Bone marrow (tissue), 2 donors: ENCODE results near the gene MID1.
"Not testable (repeated sequence)": the region's sequence is repeated elsewhere in the genome, so short reads cannot be mapped to it uniquely, and the experiment has no call there.

Experiments used
- DNase-seq, 2 donors: peaks; one replicate each; lab custom pipeline; 2025; lab: John Stamatoyannopoulos, UW

Gene MID1

DNA sequence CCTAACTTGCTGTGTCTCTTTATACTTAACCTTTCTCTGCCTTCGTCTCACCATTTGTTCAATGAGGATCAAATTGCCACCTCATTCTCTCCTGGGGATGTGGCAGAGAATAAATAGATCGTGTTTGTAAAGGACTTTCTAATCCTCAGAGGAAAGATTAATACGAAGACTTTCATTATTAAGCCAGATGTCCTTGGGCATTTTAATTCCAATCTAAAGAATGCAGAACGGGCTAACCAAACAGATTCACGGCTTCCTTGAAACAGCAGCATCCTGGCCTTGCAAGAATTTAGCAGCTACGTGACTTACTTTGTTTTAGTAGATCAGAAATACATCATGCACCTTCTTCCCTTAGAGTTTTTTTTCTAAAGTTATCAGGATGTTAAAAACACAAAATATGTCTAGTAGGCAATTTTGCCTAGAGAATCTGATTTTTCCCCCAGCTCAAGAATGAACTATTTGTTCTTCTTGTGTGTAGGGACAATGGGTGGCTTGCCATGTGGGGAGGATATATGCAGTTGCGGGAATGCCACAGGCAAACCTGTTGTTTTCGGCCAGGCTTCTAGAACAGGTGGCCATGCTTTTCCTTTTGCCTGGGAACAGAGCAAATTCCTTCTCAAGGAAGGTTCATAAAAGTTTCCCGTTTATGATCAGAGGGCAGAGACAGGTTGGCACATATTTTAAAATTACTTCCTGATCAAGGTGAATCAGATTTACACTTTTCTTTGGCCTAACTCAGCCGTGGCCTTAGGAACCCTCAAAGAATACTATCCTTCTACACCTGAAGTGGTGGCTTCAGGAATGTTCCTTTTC lies 3.0 kb downstream of the MID1 start:
- DNase-seq: no peak

DNA sequence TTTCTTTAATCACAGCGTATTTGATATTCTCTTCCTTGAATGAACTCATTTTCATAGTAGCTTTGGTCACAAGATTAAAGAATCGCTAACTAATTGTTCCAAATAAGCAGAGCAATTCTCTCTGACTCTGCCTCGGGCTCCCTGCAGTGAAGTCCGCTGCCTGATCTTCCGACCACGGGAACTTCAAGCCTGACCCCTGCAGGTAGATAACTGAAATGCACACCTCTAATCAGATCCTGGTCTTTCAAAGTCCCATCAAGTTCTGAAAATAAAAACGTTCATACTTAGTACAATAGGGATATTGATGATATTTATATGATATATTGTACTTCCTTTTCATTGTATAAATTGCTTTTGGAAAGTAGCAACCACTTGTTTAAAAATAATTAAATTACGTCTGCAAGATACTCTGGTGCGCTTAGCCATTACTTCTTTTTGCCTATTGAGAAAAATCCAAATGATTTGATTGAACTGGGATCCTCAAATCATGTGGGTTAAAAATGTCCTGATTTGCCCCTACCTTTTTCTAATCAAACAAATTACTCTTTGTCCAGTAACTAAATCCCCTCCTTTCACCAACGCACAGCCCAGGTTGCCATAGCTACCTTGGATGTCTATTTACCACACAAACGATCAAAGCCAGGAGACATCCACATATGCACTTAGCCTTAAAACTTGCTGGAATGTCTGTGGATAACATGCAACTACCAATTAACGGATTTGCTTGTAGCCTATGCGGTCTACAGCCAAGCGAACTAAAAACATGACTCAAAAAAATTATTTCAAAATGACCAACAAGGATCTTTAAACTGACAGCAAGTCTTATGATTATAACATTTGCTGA lies 4.2 kb downstream of the MID1 start:
- DNase-seq: no peak

DNA sequence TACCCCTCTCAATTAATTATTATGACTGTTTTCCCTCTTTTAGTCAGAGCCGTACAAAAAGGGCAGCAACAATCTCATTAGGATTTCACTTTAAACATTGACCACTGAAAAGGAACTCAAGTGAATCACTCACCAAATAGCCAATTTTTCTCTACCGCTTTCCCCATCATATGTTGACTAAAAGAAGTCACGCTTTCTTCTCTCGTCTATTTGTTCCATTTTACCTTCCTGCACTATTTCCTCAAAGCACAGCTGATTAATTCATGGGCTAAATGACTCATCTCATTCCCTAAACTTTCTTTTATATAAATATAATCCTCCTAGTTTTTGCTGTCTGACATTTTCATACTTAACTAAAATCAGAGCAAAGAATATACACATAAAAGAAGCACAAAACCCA lies 8.2 kb downstream of the MID1 start:
- no peak for DNase-seq

DNA sequence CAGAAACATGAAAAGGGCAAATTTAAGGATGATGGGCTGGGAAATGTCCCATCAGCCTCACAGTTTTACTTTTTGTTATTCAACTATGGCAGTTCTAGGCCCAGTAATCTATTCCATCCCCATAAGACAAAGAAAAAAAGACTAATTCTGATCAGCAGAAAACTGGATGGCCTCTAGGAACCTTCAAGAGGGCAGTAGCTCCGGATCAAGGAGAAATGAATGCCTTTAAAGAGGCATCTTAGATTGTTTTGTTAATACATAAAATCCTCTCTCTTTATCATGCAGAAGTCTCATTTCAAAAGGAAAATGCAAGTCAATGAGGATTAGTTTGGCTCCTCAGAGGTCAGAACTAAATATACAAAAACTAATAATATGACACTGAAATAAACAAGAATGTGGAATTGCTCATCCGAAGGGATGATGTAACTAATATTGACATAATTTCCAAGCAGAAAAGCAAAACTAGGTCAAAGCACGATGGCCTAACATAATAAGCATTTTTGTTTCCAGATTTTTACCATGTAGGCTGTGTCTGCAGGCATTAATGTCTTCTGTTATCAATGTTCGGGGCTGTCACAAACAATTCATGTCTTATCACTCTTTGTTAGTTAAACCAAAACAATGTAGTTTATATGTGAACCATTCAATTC lies 8.8 kb downstream of the MID1 start:
- no peak for DNase-seq

- no peak for DNase-seq
Measured at GRCh38 chrX:10608099-10608498, 12.3 kb downstream of the MID1 start.

GRCh38 chrX:10607233-10607632 lies 13.2 kb downstream of the MID1 start:
- DNase-seq: no peak

DNA sequence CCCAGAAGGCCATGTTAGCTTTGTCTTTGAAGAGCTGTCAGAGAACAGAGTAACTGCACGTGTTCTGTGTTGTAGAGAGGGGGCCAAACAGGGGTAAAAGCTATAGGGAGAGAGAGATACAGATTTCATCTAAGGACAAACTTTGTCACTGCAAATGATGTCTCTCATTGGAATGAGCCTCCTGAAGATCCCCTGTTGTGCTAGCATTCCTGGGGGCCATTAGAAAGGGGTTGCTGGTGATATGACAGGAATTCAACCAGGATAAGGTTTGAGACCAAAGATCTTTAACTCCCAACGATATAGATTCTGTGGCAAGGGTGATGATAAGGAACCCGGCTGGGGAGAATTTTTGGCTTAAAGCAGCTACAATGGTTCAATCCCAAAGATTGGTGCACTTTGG lies 16.8 kb downstream of the MID1 start:
- DNase-seq: no peak

DNA sequence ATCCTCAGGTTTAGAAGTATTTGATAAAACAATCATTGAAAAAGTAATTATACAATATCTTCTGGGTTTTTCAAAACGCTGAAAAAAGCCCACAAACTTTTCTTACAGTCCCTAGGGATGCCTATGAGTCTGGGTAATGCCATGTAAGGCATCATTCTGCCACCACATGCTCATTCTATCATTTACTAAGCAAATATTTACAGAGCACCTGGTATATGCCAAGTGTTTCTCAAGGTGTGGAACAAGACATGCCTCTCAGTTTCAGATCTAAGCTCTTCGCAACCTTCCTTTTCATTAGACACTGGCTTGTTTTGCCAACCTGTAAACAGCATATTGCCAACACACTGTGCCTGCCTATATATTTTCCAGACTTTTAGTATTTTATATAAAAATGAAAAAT lies 17.7 kb downstream of the MID1 start:
- no peak for DNase-seq

DNA sequence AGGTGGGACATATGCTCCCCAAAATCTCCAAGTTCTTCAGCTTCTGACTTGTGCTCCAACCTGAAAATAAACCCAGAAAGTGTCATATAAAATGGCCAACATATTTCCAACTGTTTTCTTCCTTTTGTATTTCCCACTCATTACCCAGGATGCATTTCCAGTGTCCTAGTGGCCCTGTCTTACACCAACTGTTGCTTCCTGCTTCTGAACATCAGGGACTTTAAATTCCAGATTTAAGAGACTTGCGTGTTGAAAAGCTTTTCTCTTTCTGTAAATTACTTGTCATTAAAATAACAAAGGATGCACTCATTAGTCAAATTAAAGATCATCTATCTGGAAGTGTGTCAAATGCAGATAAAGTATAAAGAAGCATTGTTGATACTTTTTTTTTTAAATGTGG lies 19.9 kb downstream of the MID1 start:
- no peak for DNase-seq

DNA sequence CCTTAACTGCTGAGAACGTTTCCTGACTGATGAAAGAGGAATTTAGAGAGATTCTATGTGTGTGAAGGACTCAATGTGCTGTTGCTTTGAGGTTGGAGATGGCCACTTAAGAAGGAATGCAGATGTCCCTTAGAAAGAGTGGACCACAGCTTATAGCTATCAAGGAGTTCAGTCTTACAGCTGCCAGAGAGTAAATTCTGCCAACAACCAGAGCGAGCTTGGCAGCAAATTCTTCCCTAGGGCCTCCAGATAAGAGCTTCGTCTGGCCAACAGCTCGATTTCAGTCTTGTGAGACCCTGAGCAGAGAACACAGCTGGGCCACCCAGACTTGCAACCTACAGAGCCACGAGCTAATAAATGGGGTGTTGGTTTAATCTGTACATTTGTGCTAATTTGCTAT lies 21.8 kb downstream of the MID1 start:
- no peak for DNase-seq

- DNase-seq: no peak
Measured at GRCh38 chrX:10597871-10598270, 22.5 kb downstream of the MID1 start.

DNA sequence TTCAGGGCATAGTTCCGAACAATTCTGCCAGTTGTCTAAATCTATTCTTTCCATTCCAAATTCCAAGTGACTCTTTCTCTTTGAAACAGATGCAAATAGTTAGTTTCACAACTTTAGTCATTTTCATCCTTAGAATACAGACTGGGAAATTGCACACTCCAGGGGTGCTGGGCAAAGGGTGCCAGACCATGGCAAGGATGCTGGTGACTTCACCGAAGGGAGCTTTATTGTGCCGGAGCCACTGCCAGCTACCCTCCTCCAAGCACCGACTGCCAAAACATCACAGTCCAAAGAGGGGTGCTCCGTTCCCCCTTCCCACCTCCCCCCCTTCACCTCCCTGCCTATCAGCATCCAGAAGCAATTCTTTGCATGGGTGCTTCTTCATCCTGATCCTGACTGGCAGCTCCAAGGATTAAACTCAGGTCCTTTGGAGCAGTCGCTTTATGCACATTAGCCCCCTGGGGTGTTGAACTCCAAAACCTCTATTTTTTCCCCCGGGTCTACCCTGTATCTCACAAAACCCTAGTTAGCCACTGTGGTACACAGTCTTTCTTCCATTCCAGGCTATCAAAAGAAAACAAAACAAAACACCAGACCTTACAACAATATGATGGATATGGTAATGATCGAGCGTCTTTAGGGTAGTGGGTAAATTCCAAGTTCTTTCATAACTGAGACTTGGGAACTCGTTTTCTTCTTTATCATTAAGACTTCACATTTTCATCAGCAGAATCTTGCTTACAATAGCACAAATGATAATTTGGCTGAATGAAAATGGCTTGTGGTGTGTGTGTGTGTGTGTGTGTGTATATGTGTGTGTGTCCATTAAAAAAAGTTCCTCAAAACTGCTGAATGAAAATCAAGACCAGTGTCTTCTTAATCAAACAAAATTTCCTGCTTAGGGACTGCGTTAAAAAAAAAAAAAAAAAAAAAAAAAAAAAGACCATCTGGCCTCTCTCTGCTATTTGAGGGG lies 28.7 kb downstream of the MID1 start:
- no peak for DNase-seq

GRCh38 chrX:10589787-10590186 lies 30.6 kb downstream of the MID1 start:
- DNase-seq: not testable (repeated sequence)

GRCh38 chrX:10589098-10589497 lies 31.3 kb downstream of the MID1 start:
- no peak for DNase-seq

DNA sequence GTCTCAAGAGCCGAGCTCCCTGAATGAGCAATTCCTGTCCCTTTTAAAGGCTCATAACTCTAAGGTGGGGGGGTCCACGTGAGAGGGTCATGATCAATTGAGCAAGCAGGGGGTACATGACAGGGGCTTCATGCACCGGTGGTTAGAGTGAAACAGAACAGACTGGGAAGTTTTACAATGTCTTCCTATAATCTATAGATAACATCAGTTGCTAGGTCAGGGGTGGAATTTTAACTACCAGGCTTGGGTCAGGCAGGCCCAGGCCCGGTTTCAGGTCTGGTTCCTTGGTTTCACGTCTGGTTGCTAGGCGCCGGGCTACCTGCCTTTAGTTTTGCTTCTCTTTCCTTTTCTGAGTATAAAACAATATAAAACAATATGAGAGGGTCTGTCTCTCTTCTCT lies 35.5 kb downstream of the MID1 start:
- not testable (repeated sequence) for DNase-seq

DNA sequence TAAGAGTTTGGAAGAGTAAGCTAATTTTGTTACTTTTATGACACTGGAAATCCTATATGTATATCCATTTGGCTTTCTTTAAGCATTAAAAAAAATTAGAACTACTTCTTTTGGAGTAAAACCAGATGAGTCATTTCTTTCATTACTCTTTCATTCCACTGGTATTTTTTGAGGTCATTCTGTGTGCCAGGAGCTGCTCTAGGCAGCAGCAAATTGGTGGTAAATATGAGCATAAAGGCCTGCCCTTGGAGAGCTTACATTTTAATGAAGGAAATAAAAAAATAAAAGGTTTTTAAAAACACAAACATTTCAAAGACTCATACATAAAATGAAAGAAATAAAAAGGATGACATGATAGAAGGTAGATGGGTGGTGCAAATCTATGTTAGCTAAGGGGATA lies 37.4 kb downstream of the MID1 start:
- DNase-seq: no peak

DNA sequence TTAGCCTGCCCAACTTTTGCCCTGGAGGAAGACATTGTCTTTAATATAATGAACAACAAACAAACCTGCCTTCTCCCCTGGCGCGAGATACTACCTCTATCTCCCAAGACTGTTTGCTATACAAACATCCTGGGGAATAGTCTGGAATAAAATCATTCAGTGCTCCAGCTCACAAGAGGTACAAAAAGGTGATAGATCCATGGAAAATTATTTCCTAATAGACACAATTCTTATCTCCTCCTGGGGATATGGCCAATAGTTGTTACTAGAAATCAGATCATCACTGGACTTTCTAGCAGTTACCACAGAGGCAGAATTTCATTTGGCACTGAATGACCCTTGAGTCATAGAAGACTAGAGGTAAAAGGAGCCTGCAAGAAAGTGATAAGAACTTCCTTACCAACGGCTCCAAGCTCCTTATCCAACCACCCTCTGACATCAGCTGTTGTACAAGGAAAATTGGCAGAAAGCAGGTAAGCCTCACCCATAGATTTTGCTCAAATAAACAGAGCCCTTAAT lies 38.1 kb downstream of the MID1 start:
- DNase-seq: no peak

GRCh38 chrX:10579112-10580011 lies 41.0 kb downstream of the MID1 start:
- DNase-seq: no peak

DNA sequence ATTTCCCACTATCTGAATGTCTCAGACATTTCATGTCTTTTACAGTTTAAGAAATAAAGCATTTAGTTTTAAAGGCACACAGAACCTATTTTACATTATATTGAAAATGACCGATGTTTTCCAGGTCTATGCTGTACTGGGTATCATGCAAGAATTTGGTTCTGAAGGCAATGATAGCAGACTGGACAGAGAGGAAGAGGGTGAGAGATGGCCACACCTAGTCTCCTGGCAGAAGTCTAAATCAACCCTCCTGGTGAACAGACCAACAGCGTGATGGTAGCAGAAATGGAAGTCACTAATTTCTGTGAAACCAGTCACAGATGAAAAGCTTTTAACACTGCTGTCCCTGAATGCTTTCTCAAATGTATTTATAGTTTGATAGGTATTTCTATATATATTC lies 41.9 kb downstream of the MID1 start:
- no peak for DNase-seq

DNA sequence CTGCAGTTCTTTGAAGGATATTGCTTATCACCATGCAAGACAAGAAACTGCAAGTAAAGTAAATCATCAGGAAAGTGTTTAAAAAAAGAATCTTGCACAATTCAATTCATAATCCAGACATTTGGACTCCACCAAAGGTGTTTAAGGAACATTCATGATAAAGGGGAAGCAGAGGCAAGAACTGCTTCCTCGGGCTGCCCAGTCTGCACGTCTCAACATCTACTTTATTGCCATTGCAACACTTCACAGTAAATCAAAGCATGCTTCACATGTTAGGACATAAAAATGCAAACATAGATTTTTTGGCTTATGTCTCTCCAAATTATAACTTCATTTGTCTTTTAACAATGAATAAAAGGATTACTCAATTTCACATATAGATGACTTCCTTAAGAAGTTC lies 42.5 kb downstream of the MID1 start:
- no peak for DNase-seq
